Endothelial cell of umbilical vein (primary cell): ENCODE measurements around the gene STRN3.

ENCODE experiments used
- CTCF ChIP-seq, 2 donors: IDR thresholded peaks; 1 replicate in 1 of 2; 2 replicates in 1 of 2; pipeline ENCODE4 v1.5.1; 2011; ENCODE audit warnings: low read length in 2 of 2, mild to moderate bottlenecking in 2 of 2, moderate library complexity in 2 of 2, control low read depth in 1 of 2, inconsistent platforms in 1 of 2, low read depth in 1 of 2; ENCODE audit not compliant: insufficient read depth in 1 of 2; ENCODE audit errors: extremely low read depth in 1 of 2
- EZH2 ChIP-seq: IDR thresholded peaks from 2 replicates; pipeline ENCODE4 v1.6.1; 2012; ENCODE audit warnings: borderline replicate concordance, low read depth, mild to moderate bottlenecking, moderate library complexity, low read length, inconsistent platforms; ENCODE audit not compliant: severe bottlenecking
- GATA2 ChIP-seq: IDR thresholded peaks from 2 replicates; pipeline ENCODE4 v1.7.0; 2011; ENCODE audit warnings: low read depth, mild to moderate bottlenecking, moderate library complexity, mixed read lengths, low read length; ENCODE audit not compliant: insufficient read length, insufficient read depth
- JUN ChIP-seq: IDR thresholded peaks from 2 replicates; pipeline ENCODE4 v1.6.1; 2011; ENCODE audit warnings: borderline replicate concordance, low read depth; ENCODE audit not compliant: insufficient read length, insufficient read depth
- MAX ChIP-seq: IDR thresholded peaks from 2 replicates; pipeline ENCODE4 v1.6.1; 2011; ENCODE audit not compliant: insufficient read depth, insufficient read length
- POLR2A ChIP-seq: IDR thresholded peaks from 2 replicates; pipeline ENCODE4 v1.6.1; 2012; ENCODE audit warnings: low read depth, mild to moderate bottlenecking, control low read depth, low read length
- POLR2AphosphoS5 ChIP-seq: IDR thresholded peaks from 2 replicates; pipeline ENCODE4 v1.6.1; 2012; ENCODE audit warnings: low read depth, mild to moderate bottlenecking, control low read depth, low read length, moderate library complexity; ENCODE audit not compliant: insufficient read depth

GRCh38 chr14:30993071-30993470 is 33.1 kb downstream of the STRN3 start:
- no peak for TF ChIP-seq CTCF (IDR thresholded peaks at IDR 0.05; ENCODE audit: extremely low read depth in 1 of 2, insufficient read depth in 1 of 2, low read depth in 1 of 2, low read length in 2 of 2)
- TF ChIP-seq POLR2AphosphoS5 = no peak
- no peak for TF ChIP-seq JUN
- no peak for TF ChIP-seq POLR2A
- no peak for TF ChIP-seq GATA2
- no peak for TF ChIP-seq MAX
- no peak for TF ChIP-seq EZH2
